Thyroid gland (tissue), 4 donors: ENCODE measurements around the gene KIF18B. TPM values are rescaled to one million over a fixed set of nuclear protein-coding genes. Genes with fewer than 3 reads are reported as not detected.

ENCODE experiments used
- DNase-seq, 2 donors: peaks; one replicate each; pipeline ENCODE4 v3.0.0-alpha.2; 2019
- H3K27ac ChIP-seq, 3 donors: fragments of 200-600 bp; sonication (generic); 1 replicate in 2 of 3; 2 replicates in 1 of 3; pipeline ENCODE4 v1.5.1; 2016 to 2019; ENCODE audit warnings: mild to moderate bottlenecking in 1 of 3, moderate library complexity in 1 of 3
- H3K27me3 ChIP-seq: fragments of 200-600 bp; sonication (generic); one replicate; pipeline ENCODE4 v1.5.1; 2019
- H3K36me3 ChIP-seq, 2 donors: fragments of 200-600 bp; sonication (generic); one replicate each; pipeline ENCODE4 v1.5.1; 2016 to 2019
- H3K4me1 ChIP-seq, 2 donors: fragments of 200-600 bp; sonication (generic); one replicate each; pipeline ENCODE4 v1.5.1; 2017 to 2019
- H3K4me3 ChIP-seq, 3 donors: fragments of 200-600 bp; sonication (generic); replicated peaks in 1 of 3; 1 replicate in 2 of 3; 2 replicates in 1 of 3; pipeline ENCODE4 v1.5.1; 2016; ENCODE audit warnings: mild to moderate bottlenecking in 1 of 3
- H3K9me3 ChIP-seq: fragments of 200-600 bp; sonication (generic); one replicate; pipeline ENCODE4 v1.5.1; 2017
- CTCF ChIP-seq, 6 experiments: fragments of 200-600 bp in 3 of 6; fragments of 450-650 bp in 3 of 6; sonication (generic) in 3 of 6; IDR thresholded peaks; one replicate each; pipeline ENCODE4 v1.5.1; 2016 to 2019; ENCODE audit warnings: antibody characterized with exemption in 6 of 6, mild to moderate bottlenecking in 2 of 6, inconsistent platforms in 1 of 6, moderate library complexity in 1 of 6
- POLR2A ChIP-seq, 2 donors: fragments of 450-650 bp; IDR thresholded peaks; one replicate each; pipeline ENCODE4 v1.6.1; 2017; ENCODE audit warnings: antibody characterized with exemption in 2 of 2, mild to moderate bottlenecking in 2 of 2, moderate library complexity in 1 of 2
- WGBS, 2 donors: methylation state at CpG; one replicate each; pipeline ENCODE4 v1.1.5; 2017; 5-methylcytosine and 5-hydroxymethylcytosine counted together
- intact Hi-C: fragments of 100-400 bp; cut with DNase I; formaldehyde crosslinking; loops from one replicate; pipeline ENCODE4 v1.15.1; 2023
- total RNA-seq, 4 donors: library from RNA; depleted of rRNA; stranded (reverse); fragments of >200 nt; gene quantifications; one replicate each; pipeline ENCODE4 v1.2.3, GENCODE V29; 2016

KIF18B gene
- total RNA-seq, 4 donors from 2014 or later = 0.11 to 0.50 (median 0.34) TPM; not detected in 1

- H3K27me3 ChIP-seq = peaks cover 10% of the 10 kb centered on the region
- peaks cover 16 to 35% of the 10 kb centered on the region in 2 donors for H3K4me1 ChIP-seq
- TF ChIP-seq POLR2A (IDR thresholded peaks at IDR 0.05) (no peak), CTCF (IDR thresholded peaks at IDR 0.05) (no peak)
- H3K27ac ChIP-seq = no peak overlapping the region
- no peaks in the 10 kb centered on the region for H3K9me3 ChIP-seq
- H3K4me3 ChIP-seq = no peak overlapping the region
- 7 to 10% methylated on average over 10 to 12 of the region's 21 CpGs for WGBS, 2 donors
- intact Hi-C loops = loop anchor here (10.0 kb wide), 1 partner anchor 58 kb away; no protein-coding TSS in a partner anchor
- DNase-seq = no peak
- no peaks in the 10 kb centered on the region for H3K36me3 ChIP-seq
Measured at GRCh38 chr17:44966348-44967025, 18.9 kb upstream of the KIF18B start.

GRCh38 chr17:44965481-44966234 lies 18.1 kb upstream of the KIF18B start:
- no peak for DNase-seq
- Histone ChIP-seq H3K27ac (no peak overlapping the region), H3K9me3 (no peaks in the 10 kb centered on the region), H3K36me3 (no peaks in the 10 kb centered on the region), H3K4me1 (peaks cover 22 to 40% of the 10 kb centered on the region in 2 donors), H3K4me3 (no peak overlapping the region), H3K27me3 (peaks cover 10% of the 10 kb centered on the region)
- intact Hi-C loops = loop anchor here (10.0 kb wide), 1 partner anchor 59 kb away; no protein-coding TSS in a partner anchor
- WGBS, 2 donors = 71 to 73% methylated on average over 5 of the region's 5 CpGs
- no peak for TF ChIP-seq POLR2A (IDR thresholded peaks at IDR 0.05)
- no peak for TF ChIP-seq CTCF (IDR thresholded peaks at IDR 0.05)

DNA sequence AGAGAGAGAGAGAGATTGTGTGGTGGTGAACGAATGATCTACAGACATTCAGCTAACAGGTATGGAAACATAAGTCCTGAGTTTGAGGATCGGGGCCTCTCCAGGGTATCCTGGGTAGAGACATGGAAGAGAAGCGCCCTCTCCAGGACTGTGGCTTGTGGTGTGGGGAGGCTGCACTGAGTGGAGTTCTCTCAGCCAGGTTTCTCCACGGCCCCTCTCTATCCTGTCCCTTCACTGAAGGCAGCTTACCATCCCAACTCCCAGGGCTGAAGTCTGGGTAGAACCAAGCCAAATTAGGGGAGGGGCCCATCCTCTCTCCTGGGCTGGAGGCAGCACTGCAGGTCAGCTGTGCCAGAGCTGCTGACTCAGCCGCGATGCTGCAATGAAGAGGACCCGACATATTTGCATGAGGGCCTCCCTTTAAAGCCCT lies 14.4 kb upstream of the KIF18B start:
- peaks cover 2% of the 10 kb centered on the region for H3K27me3 ChIP-seq
- no peak for DNase-seq
- 76% methylated on average over 7 of the region's 7 CpGs for WGBS, 2 donors
- H3K36me3 ChIP-seq = no peaks in the 10 kb centered on the region
- H3K4me1 ChIP-seq = peaks cover 7 to 14% of the 10 kb centered on the region in 2 donors
- H3K27ac ChIP-seq = no peak overlapping the region
- H3K9me3 ChIP-seq = no peaks in the 10 kb centered on the region
- TF ChIP-seq POLR2A (IDR thresholded peaks at IDR 0.05) (no peak), CTCF (IDR thresholded peaks at IDR 0.05) (no peak)
- intact Hi-C loops = loop anchor here (10.0 kb wide), 1 partner anchor 63 kb away; no protein-coding TSS in a partner anchor
- H3K4me3 ChIP-seq = no peak overlapping the region

- Histone ChIP-seq H3K4me1 (peaks cover 6 to 12% of the 10 kb centered on the region in 2 donors), H3K27me3 (no peaks in the 10 kb centered on the region), H3K4me3 (no peak overlapping the region), H3K27ac (peak overlapping the region in 2 of 3 donors; percentile 22 to 41), H3K9me3 (no peaks in the 10 kb centered on the region), H3K36me3 (no peaks in the 10 kb centered on the region)
- peak; percentile 84 to 86 for DNase-seq
- WGBS, 2 donors = 22 to 38% methylated on average over 2 of the region's 2 CpGs
- intact Hi-C loops = loop anchor here (10.0 kb wide), 1 partner anchor 64 kb away; no protein-coding TSS in a partner anchor
- no peak for TF ChIP-seq CTCF (IDR thresholded peaks at IDR 0.05)
- TF ChIP-seq POLR2A (IDR thresholded peaks at IDR 0.05) = no peak
Measured at GRCh38 chr17:44960691-44961090, 13.1 kb upstream of the KIF18B start.
